Choroid plexus epithelial cell (primary cell): ENCODE measurements around the gene PNPLA7.

Experiments used
- DNase-seq: peaks from one replicate; pipeline ENCODE4 v3.0.0-alpha.2; 2010; ENCODE audit warnings: low read depth
- H3K4me3 ChIP-seq: 2 replicates; pipeline ENCODE4 v1.5.1; 2011; ENCODE audit warnings: low read depth, mild to moderate bottlenecking, control low read depth, low read length, moderate library complexity
- CTCF ChIP-seq: conservative IDR thresholded peaks from 2 replicates; pipeline ENCODE4 v1.5.1; 2011; ENCODE audit warnings: low read depth, mild to moderate bottlenecking, control low read depth, inconsistent platforms, low read length, moderate library complexity

Gene PNPLA7

GRCh38 chr9:137589441-137590122 lies 39.4 kb upstream of the PNPLA7 start:
- peak; percentile 26 for DNase-seq
- TF ChIP-seq CTCF, result no peak

GRCh38 chr9:137588891-137589290 lies 38.7 kb upstream of the PNPLA7 start:
- H3K4me3 ChIP-seq, result peak overlapping the region; percentile 71

More at GRCh38 chr9:137589441-137590122, 39.4 kb upstream of the PNPLA7 start:
- peak overlapping the region; percentile 71 for H3K4me3 ChIP-seq

GRCh38 chr9:137588311-137588710 lies 38.1 kb upstream of the PNPLA7 start:
- H3K4me3 ChIP-seq, result no peak overlapping the region
- DNase-seq, result no peak
- TF ChIP-seq CTCF, result no peak

More at GRCh38 chr9:137588891-137589290, 38.7 kb upstream of the PNPLA7 start:
- TF ChIP-seq CTCF, result no peak
- no peak for DNase-seq

GRCh38 chr9:137586854-137587253 lies 36.7 kb upstream of the PNPLA7 start:
- TF ChIP-seq CTCF, result no peak
- H3K4me3 ChIP-seq, result no peak overlapping the region
- no peak for DNase-seq

GRCh38 chr9:137583957-137584356 lies 33.8 kb upstream of the PNPLA7 start:
- no peak for TF ChIP-seq CTCF
- H3K4me3 ChIP-seq, result no peak overlapping the region

GRCh38 chr9:137583347-137583746 lies 33.1 kb upstream of the PNPLA7 start:
- no peak overlapping the region for H3K4me3 ChIP-seq
- no peak for TF ChIP-seq CTCF
- no peak for DNase-seq

More at GRCh38 chr9:137583957-137584356, 33.8 kb upstream of the PNPLA7 start:
- no peak for DNase-seq

- H3K4me3 ChIP-seq, result no peak overlapping the region
- no peak for DNase-seq
- peak; percentile 45 for TF ChIP-seq CTCF
These were observed 32.2 kb upstream of the PNPLA7 start for GRCh38 chr9:137582286-137582860.
